H54 (cell line): ENCODE results near the gene PLOD2.

Experiments
- DNase-seq: peaks from one replicate; pipeline ENCODE4 v3.0.0; 2011; ENCODE audit warnings: low spot score, mixed read lengths; ENCODE audit not compliant: insufficient read length
- FAIRE-seq: peaks from 3 replicates; lab custom pipeline; 2011; peaks lifted over from hg19 to GRCh38; lab: Jason Lieb, UNC
- POLR2A ChIP-seq: IDR thresholded peaks from 2 replicates; pipeline ENCODE4 v1.6.1; 2011; ENCODE audit warnings: low read depth, mild to moderate bottlenecking, low read length

Gene PLOD2

DNA sequence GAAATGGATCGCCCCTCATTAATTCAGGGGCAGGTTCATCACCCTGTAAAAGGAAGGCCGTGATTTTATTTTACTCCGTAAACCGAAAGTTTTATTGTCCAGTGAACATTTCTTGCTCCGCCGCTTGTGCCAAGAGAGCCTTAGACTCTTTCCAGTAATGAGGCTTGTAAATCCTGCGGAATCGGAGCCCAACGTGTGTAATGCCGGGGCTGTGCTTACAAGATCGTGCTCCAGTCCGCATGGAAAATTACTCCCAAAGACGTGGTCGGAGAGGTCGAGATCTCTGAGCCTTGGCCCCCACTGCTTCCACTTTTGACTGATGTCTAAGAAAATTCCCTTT lies 649 bp upstream of the PLOD2 start:
- no peak for TF ChIP-seq POLR2A
- DNase-seq: peak; percentile 7
- FAIRE-seq: peak; percentile 27

DNA sequence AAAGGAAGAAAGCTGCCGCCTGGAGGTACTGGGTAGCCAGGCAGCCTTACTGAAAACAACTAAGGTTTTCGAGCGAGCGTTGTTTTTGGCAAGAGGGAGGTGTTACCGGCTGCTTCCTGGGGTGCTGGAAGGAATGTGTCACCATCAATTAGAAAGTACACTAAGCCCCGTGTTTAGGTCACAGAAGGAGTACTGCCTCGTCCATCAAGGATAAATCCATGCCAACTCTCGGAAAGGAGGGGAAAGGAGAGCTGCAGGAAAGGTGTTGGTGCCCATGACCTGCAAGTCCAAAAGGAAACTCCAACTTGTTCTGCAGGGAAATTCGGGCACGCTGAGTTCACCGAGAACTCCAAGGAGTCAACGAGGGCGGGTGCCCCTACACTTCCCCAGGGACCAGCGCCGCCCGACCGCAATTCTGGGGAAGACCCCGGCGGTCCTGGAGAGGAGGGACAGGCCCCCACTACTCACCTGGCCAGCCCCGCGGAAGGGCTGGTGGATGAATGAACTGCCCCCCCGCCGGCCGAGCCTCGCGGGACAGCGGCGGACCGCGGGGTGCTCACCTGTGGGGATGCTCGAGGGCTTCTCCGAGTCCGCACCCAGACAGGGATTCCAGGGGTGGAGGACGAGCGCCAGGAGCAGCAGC lies 542 bp downstream of the PLOD2 start:
- DNase-seq: peak; percentile 58
- no peak for TF ChIP-seq POLR2A
- FAIRE-seq: peak; percentile 88

DNA sequence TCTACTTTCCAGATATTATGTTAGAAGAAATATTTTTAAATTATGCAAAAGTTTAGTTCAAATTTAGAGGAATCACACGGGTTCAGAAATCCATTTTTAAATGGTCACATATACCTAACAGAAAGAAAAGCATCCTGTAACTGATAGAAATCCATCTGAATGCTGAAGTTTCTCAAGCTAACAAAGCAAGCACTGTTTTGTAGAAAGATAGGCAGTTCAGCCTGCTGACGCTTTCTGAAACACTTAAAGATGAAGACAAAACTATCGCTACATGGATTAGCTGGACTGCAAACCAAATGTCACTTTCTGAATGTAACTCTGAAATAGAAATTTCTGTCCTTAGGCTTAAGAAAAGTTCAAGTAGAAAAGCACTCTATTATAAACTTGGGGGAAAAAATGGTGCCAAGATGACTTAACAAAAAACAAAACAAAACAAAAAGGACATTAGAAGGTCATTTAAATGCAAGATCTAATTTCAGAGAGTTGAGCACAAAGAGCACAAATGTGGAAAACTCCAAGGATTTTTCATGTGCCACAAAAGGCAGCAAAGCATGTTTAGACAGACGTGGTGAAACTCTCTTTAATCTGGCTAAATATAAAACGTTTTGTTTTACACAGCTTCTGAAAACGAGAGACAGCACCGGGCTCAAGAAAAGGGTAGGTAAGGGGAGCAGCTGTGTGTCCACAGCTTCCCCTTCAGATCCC lies 1.2 kb downstream of the PLOD2 start:
- DNase-seq (no peak), FAIRE-seq (peak; percentile 41)

DNA sequence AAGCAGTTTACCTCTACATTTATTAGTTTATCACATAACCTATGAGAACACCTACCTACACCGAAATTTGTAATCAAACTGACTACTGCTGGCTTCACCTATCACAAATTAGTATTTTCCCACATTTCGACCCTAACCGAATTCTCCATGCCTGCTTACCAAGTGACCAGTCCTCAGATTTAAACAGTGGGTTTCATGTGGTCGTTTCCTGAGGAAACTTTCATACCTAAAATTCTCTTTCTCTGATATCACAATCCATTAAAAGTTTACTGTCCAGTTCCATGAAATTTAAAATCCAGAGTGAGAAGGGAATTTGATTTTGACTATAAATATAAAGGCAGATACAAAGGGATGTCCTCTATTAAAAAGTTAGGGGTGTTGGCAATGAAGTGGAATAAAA lies 1.9 kb downstream of the PLOD2 start:
- FAIRE-seq (no peak), DNase-seq (no peak)
- TF ChIP-seq POLR2A: no peak

More for the DNA sequence above, 1.2 kb downstream of the PLOD2 start:
- no peak for TF ChIP-seq POLR2A

DNA sequence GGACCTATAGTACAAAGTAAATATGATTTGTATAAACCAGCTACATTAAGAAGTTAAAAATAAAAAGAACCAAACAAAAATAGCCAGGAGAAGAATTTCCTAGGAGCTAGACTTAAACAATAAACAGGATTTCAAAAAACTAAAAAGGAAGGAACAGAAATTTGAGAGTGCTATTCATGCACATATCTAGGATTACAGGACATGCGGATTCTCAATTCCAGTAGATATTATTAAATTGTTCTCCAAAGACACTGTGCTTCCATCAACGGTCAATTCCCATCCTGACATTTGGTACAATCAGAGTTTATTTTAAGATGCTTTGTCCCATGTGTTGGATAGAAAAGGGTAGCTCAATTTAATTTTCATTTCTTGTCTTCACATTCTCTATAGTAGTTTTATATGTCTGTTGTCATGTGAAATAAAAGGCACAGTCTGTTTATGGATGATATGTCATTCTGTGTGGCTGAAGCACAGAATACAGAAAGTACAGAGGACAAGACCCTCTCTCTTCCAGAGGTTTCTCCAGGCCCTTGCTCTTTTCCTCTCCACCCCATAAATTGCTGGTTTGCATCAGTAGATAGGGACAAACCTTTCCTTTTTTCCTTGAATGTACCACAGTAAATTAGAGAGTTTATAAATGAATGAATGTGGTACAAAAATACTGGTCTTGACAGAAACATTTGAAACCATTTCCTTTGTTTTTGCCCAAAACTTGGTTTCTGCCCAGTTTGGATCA lies 3.5 kb downstream of the PLOD2 start:
- no peak for DNase-seq
- FAIRE-seq: peak; percentile 80
- no peak for TF ChIP-seq POLR2A

DNA sequence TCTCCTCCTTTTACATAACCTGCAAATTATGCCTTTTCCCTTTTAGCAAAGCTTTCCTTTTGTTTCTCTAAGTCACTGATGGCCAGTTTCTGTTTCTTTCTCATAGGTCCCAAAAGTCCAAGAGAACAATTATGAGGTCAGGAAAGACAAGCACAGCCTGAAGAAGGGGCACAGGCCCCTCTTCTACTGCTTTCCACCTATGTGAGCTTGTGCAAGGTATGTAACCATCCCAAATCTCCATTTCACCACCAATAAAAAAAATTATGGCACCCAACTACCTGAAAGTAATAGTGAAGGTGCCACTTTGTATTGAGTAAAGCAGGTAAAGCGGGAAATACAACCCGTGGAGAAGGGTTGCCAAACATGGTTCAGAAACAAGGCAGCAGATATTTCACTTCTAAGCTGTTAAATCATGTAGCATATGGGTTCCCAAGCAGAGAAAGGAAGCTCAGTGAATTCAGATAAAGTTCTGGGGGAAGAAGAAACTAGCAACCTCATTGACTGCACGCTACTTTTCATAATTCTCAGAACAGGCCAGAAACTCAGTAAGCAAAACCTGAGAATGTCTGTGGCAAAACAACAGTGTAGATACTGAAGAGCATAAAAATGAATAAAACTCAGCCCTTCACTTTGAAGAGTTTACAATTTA lies 4.2 kb downstream of the PLOD2 start:
- FAIRE-seq (no peak), DNase-seq (no peak)
- no peak for TF ChIP-seq POLR2A

DNA sequence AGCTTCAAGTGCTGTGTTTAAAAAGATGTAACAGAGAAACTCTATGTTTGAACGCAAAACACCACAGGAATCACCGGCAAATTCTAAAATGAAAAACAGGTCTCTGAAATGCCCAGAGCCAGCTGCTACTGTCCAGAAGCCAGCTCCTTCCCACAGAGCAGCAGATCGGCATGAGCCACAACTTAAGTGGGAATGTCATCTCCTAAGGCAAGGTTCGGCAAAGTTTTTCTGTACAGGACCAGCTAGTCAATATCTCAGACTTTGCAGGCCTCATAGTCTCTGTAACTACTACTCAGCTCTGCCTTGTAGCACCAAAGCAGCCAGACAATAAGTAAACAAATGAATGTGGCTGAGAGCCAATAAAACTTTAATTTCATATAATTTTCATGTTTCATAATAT lies 4.9 kb downstream of the PLOD2 start:
- no peak for TF ChIP-seq POLR2A
- DNase-seq (no peak), FAIRE-seq (peak; percentile 71)

DNA sequence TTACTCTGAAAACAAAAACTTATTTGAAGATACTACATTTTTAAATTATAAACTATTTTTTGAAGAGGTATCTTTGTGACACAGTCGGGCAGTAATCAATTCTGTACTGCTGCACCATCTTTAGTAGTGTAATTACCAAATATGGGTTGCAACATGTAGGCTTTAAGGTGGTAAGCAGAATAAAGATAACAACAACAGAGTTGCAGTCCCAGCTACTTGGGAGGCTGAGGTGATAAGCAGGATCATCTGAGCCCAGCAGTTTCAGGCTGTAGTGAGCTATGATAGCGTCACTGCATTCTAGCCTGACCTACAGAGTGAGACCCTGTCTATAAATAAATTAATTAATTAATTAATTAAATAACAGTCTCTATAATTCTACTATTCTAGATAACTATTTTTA lies 6.0 kb downstream of the PLOD2 start:
- DNase-seq (no peak), FAIRE-seq (no peak)
- no peak for TF ChIP-seq POLR2A

DNA sequence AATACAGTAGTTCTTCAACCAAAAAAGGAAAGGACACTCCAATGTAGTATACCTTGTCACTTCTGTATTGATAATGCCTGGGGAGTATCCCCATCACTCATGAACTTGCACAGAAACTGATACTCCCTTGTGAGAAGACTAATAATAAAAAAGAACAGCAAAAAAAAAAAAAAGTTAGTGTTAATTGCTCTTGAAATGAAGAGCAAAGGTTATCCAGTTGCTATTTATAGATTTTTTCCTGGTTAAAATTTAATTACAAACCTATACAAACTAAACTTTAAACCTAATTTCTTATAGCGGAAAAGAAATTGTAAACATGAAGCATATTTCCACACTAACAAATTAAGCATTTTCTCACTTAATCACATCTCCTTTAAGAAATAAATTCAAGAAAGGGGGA lies 6.7 kb downstream of the PLOD2 start:
- no peak for TF ChIP-seq POLR2A
- FAIRE-seq: peak; percentile 6
- no peak for DNase-seq

DNA sequence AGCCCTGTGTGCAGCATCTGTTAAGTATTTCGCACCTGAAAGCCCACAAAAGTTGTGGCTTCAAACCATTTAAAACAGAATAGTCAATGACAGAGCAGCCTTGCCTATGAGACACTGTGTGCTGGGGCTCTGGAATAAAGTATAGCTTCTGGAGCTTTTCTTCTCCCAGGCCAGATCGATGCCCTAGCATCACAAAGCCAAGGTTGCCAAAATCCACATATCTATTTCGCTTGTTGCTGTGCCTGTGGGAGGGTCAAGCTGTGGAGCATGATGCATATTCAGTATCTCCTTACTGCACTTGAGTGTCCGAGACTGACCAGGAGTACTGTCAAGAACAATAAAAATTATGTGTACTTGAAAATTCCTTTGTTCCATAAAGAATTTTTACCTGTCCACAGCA lies 7.6 kb downstream of the PLOD2 start:
- FAIRE-seq (no peak), DNase-seq (no peak)
- TF ChIP-seq POLR2A: no peak

DNA sequence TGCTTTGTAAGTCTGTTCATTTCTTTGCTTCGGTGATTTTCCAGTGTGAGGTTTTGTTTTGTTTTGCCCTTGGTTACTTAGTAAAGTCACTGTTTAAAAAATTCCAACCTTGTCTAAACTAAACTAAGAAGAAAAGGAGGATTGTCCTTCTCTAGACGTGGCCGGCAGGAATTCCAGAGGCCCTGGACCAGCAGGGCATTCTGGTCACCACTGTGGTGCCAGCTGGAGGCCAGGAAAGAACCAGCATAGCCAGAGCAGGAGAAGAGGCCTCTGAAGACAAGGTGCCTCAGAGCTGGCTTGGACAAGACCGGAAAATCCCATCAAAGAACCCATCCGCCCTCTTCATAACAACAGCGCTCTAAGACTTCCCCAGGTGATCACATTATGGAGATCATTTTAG lies 8.2 kb downstream of the PLOD2 start:
- FAIRE-seq (peak; percentile 45), DNase-seq (no peak)

DNA sequence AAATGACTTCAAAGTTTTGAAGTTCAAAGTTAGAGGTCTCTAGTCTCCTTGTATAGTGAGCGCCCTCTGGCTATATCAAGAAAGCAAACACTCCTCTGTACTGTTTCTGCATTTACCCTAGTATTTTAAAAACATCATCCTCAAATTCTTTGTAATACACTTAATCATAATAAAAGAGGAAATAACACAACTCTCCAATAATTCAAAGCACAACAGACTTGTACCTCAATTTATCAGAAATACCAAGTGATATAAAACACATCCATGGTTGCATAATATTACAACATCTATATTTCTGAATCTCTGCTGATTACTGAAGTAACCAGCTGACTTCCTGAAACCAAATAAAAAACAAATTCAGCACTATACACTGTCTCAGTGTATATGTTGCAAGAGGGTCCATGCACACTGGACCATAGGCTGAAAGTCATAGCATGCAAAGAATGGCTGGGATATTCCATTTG lies 12.5 kb downstream of the PLOD2 start:
- TF ChIP-seq POLR2A: no peak
- DNase-seq: no peak
- peak; percentile 66 for FAIRE-seq

More for the DNA sequence above, 8.2 kb downstream of the PLOD2 start:
- no peak for TF ChIP-seq POLR2A

DNA sequence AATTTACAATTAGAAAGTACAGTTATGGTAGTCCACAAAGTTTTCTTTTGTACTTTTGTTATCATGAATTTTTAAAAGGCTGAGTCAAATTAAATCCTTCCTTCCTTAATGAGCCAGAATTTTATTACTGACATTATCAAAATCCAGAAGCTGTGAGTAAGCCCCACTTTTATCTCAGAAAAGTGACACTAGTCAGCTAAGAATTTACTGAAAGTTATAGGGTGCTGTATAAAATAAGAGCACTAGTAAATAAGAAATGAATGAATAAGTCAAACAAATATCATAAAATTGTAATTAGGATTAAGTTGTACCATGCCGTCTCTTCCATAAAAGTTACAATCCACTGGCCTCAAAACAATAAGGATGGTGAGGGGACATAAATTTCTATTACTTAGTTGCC lies 15.3 kb downstream of the PLOD2 start:
- no peak for FAIRE-seq
- TF ChIP-seq POLR2A: no peak

DNA sequence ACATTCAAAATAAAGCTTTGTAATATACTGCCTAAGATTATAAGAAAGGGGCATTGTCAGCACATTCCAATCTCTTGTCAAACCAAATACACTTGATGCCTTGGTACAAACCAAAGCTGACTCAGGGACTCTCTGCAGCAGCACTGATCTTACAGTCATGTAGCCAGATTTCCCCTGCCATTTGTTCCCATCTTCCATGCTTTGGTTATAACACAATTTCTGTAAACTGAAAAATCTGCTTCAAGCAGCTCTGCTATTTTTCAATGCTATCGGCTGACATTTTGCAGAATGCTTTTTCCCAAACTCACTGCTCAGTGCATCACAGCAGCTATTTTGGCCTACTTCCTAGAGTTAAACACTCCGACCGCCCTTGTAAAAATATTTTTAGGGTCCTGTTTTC lies 18.2 kb downstream of the PLOD2 start:
- no peak for DNase-seq
- peak; percentile 85 for FAIRE-seq
- no peak for TF ChIP-seq POLR2A

More for the DNA sequence above, 15.3 kb downstream of the PLOD2 start:
- no peak for DNase-seq
